ENCODE measurements around the gene RARB. TPM values are rescaled to one million over a fixed set of nuclear protein-coding genes. Genes with fewer than 3 reads are reported as not detected.

The RARB gene
- total RNA-seq, 3 donors from 2014 or later, result 1.2 to 8.7 (median 1.9) TPM

DNA sequence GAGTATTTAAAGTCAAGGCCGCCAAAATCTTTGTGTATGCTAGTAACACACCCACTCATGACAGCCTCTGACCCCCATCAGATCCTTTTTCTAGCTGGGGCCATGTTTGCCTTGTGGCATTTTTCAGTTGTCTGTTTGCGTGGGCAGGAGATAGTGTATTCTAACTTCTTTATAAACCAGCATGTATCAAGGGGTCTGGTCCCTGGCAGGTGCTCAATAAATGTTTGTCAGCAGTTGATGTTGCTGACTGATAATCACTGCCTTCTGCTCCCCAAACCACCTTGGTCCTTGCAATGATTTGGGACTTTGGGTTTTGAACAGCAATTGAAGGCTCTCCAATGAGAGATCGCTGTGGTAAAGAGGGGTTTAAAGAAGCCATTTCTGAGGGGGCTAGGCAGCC is 19.2 kb downstream of the RARB start:
- no peaks in the 10 kb centered on the region for H3K36me3 ChIP-seq (ENCODE audit: low read depth)
- no peaks in the 10 kb centered on the region for H3K9me3 ChIP-seq
- ATAC-seq, result no peak
- H3K4me3 ChIP-seq, result no peak overlapping the region
- intact Hi-C loops (cut with DNase I, micrococcal nuclease), result no loop called here
- no peak for DNase-seq
- TF ChIP-seq CTCF (IDR thresholded peaks at IDR 0.05), result no peak
- H3K4me1 ChIP-seq (ENCODE audit: low read depth), result no peaks in the 10 kb centered on the region

DNA sequence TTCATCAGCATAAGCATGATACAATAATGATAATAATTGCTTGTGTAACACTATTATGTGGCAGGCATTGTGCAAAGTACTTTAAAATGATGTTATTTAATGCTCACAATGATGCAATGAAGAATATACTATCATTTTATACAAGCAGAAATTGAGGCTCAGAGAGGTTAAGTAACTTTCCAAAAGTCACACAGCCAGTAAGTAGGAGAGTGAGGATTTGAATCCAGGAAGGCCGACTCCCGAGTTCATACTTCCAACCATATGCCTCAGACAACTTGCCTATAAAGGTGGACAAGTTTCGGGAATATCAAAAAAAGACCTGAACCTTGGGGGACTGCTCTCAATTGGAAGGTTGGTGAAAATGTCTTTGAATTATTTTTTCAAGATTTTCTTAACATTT is 19.9 kb downstream of the RARB start:
- H3K9me3 ChIP-seq, result no peaks in the 10 kb centered on the region
- no peaks in the 10 kb centered on the region for H3K4me1 ChIP-seq (ENCODE audit: low read depth)
- H3K4me3 ChIP-seq, result no peak overlapping the region
- DNase-seq (no peak), ATAC-seq (no peak)
- TF ChIP-seq CTCF (IDR thresholded peaks at IDR 0.05), result no peak
- H3K36me3 ChIP-seq (ENCODE audit: low read depth), result no peaks in the 10 kb centered on the region
- intact Hi-C loops (cut with DNase I, micrococcal nuclease), result no loop called here

GRCh38 chr3:25448750-25449692 is 21.0 kb downstream of the RARB start:
- ATAC-seq (peak; percentile 78), DNase-seq (peak; percentile 66 to 87 (median 82))
- Histone ChIP-seq H3K4me1 (ENCODE audit: low read depth) (no peaks in the 10 kb centered on the region), H3K4me3 (no peak overlapping the region), H3K9me3 (no peaks in the 10 kb centered on the region), H3K36me3 (ENCODE audit: low read depth) (no peaks in the 10 kb centered on the region)
- no peak for TF ChIP-seq CTCF (IDR thresholded peaks at IDR 0.05)
- intact Hi-C loops (cut with DNase I, micrococcal nuclease), result no loop called here

- Histone ChIP-seq H3K4me3 (no peak overlapping the region), H3K9me3 (no peaks in the 10 kb centered on the region), H3K4me1 (ENCODE audit: low read depth) (no peaks in the 10 kb centered on the region), H3K36me3 (ENCODE audit: low read depth) (no peaks in the 10 kb centered on the region)
- intact Hi-C loops (cut with DNase I, micrococcal nuclease), result no loop called here
- no peak for TF ChIP-seq CTCF (IDR thresholded peaks at IDR 0.05)
- no peak for DNase-seq
- ATAC-seq, result no peak
These were observed 21.8 kb downstream of the RARB start for GRCh38 chr3:25449857-25450256.

DNA sequence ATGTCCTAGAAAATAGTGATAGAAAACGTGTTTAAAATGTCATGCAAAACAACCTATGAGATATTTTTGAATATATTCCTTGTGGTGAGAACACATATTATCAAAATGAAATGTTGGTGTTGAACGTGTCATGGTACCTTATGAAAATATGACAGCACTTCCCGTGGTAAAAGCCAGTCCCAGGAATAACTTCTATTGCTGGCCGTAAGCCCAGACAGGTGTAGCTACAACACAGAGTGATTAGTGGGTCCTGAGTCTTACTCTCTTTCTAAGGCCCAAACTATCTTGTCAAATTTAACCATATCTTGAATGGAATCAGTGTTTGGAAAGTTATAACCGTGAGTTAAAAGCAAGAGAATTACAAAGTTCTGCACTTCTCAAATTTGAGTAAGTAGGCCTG is 24.1 kb downstream of the RARB start:
- intact Hi-C loops (cut with DNase I, micrococcal nuclease), result no loop called here
- H3K4me3 ChIP-seq, result no peak overlapping the region
- no peak for TF ChIP-seq CTCF (IDR thresholded peaks at IDR 0.05)
- DNase-seq (no peak), ATAC-seq (no peak)
- H3K9me3 ChIP-seq, result no peaks in the 10 kb centered on the region
- H3K36me3 ChIP-seq (ENCODE audit: low read depth), result no peaks in the 10 kb centered on the region
- H3K4me1 ChIP-seq (ENCODE audit: low read depth), result no peaks in the 10 kb centered on the region
